HG03521 (cell line): ENCODE measurements around the gene NFIC.
"Not testable (repeated sequence)": the region's sequence is repeated elsewhere in the genome, so short reads cannot be mapped to it uniquely, and the experiment has no call there.

ENCODE experiments used
- ATAC-seq: cut with Tn5 transposase; IDR thresholded peaks from one replicate; pipeline ENCODE4 v1.9.1; 2021; ENCODE audit warnings: mild to moderate bottlenecking, moderate library complexity; ENCODE audit not compliant: unreplicated experiment

Gene NFIC

DNA sequence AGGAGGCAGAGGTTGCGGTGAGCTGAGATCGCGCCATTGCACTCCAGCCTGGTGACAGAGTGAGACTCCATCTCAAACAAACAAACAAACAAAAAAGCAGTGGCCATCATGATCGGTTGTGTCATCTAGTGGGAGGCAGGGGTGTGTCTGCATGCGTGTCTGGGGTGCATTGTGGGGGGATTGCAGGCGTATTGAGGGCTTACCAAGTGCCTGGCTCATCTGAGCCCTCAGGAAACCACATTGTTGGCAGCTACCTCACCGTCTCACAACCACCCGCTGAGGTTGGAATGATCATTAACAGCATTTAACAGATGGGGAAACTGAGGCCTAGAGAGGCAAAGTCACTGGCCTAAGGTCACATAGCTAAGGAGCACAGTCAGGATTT is 30.5 kb downstream of the NFIC start:
- no peak for ATAC-seq

- no peak for ATAC-seq
These were observed 31.1 kb downstream of the NFIC start for GRCh38 chr19:3397266-3398022.

DNA sequence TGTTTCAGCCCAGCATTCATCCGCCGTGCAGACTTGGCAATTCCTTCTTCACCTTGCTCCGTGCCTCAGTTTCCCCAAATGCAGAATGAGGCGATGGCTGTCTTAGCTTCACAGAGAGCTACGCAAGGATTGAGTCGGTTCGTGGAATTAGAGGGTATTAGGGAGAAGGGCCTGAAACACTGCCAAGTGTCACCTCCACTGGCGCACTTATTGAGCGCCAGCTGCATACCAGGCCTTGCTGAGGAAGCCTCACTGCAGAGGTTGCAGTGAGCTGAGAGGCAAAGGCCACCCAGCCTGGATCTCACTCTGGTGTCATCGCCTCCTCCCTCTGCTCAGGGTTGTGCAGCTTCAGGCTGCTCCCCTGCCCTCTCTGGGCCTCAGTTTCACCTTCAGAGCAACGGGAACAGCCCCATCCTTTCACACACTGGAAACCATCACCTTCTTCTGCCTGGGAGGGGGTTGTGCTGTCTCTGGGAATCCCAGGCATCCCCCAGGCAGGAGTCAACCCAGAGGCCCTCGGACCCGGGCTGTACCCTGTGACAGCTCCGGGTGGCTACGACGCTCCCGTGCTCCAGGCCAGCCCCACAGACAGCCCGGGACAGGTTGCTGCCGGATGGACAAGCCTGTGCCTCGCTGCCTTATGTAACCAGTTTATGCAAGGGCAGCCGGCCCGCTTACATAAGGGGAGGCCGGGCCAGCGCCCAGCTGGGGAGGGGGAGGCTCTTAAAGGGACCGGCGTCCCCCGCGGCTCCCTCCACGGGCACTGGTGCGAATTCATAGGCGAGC is 31.9 kb downstream of the NFIC start:
- ATAC-seq: no peak

- ATAC-seq: no peak
These were observed 32.5 kb downstream of the NFIC start for GRCh38 chr19:3398900-3399278.

DNA sequence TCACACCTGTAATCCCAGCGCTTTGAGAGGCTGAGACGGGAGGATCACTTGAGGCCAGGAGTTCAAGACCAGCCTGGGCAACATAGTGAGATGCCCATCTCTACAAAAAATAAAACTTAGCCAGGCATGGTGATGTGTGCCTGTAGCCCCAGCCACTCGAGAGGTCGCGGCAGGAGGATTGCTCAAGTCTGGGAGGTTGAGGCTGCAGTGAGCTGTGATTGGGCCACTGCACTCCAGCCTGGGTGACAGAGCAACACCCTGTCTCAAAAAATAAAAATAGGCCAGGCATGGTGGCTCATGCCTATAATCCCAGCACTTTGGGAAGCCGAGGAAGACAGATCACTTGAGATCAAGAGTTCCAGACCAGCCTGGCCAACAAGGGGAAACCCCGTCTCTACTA is 32.9 kb downstream of the NFIC start:
- not testable (repeated sequence) for ATAC-seq

DNA sequence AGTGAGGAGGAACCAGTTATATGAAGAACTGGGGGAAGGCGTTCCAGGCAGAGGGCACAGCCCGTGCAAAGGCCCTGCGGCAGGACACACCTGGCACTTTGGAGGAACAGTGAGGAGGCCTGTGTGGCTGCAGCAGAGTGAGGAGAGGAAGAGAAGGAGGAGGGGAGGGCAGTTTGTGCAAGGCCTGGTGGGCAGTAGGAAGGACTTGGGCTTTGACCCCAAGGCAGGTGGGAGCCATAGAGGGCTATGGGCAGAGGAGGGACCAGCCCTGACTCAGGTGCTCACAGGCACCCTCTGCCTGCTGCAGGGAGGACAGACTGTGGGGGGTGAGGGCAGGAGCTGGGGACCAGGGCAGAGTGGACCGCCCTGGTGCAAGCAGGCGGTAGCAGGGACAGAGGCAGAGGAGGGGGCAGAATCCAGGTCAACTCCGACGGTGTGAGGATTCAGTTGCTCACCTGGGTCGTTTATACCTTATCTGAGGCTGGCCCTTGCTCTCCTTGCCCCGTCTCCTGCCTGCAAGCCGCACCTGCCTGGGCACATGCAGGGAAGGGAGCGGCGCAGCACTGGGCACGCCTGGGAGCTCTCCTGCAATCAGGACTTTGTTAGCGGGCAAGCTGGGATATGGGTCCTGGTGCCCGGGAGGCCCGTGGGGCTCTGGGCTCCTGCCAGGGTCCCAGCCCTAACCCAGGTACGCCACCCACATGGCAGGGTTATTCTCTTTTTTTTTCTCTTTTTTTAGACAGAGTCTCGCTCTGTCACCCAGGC is 34.8 kb downstream of the NFIC start:
- no peak for ATAC-seq

GRCh38 chr19:3402631-3403443 is 36.5 kb downstream of the NFIC start:
- ATAC-seq: no peak

DNA sequence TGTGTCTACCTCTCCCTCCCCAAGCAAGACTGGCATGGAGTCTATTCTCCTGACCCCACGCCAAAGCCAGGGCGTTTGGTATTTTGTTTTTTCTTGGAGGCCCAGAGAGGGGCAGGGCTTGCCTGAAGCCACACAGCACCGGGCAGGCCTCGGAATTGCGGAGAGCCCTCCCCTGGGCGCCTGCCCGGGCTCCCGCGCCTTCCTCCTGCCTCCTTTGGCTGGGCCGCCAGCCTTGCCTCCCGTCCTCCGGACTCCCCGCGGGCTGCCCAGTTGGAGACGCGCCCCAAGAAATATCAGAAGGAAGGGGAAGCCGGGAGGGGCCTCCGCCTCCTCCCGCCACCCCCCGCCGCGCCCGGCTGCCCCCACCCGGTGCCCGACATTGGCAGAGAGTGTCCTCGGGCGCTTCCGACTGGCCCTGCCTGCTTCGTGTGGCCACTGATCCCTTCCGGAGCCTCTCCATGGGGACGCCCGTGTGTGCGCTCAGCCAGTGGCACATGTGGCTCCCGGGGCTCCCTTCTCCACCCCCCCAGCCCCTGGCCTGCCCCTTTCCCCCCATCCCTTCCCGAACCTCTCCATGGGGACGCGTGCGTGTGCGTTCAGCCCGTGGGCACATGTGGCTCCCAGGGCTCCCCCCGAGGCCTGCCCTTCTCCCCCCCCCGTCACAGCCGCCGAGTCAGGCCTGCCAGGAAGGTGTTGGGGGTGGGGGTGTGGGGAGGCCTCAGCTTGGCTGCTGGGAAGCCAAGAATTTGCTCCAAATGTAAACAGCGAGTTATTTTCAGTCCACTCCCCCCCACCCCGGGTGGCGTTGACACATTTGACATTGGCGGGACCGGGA is 37.3 kb downstream of the NFIC start:
- no peak for ATAC-seq

GRCh38 chr19:3404324-3405260 is 38.2 kb downstream of the NFIC start:
- ATAC-seq: no peak

- no peak for ATAC-seq
These were observed 38.9 kb downstream of the NFIC start for GRCh38 chr19:3405261-3405653.

- no peak for ATAC-seq
These were observed 40.3 kb downstream of the NFIC start for GRCh38 chr19:3406571-3407111.

GRCh38 chr19:3407556-3408516 is 41.5 kb downstream of the NFIC start:
- no peak for ATAC-seq

GRCh38 chr19:3408996-3409345 is 42.6 kb downstream of the NFIC start:
- ATAC-seq: no peak

- no peak for ATAC-seq
These were observed 43.1 kb downstream of the NFIC start for GRCh38 chr19:3409346-3410064.

DNA sequence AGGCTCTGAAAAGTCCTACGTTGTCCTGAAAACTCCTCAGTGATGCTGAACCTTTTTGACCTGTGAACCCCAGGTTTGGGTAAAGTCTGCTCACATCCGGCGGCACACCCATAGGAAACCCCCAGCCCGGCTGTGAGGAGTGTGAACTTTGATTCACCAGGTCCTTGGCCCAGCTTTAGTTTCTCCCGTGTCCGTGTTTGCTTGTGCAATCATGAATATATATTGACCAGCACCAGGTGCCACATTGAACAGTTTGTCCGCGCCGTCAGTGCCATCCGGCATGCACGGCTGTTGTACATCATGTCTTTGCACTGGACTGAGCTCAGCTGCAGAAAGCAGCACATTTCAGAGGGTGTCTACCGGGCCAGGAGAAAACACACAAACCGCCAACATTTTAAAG is 45.3 kb downstream of the NFIC start:
- ATAC-seq: no peak

DNA sequence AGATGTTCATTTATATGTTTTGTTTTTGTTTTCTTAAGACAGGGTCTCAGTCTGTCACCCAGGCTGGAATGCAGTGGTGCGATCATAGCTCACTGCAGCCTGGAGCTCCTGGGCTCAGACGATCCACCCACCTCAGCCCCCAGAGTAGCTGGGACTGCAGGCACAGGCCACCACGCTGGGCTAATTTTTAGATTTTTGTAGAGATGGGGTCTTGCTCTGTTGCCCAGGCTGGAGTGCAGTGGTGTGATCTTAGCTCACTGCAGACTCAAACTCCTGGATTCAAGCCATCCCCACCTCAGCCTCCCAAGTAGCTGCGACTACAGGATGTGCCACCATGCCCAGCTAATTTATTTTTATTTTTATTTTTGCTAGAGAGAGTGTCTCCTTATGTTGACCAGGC is 45.7 kb downstream of the NFIC start:
- no peak for ATAC-seq

- no peak for ATAC-seq
These were observed 47.5 kb downstream of the NFIC start for GRCh38 chr19:3413796-3414327.
